GM21619 (cell line): ENCODE data around the gene SMOC2.

ENCODE experiments used
- ATAC-seq: cut with Tn5 transposase; IDR thresholded peaks from one replicate; pipeline ENCODE4 v1.9.1; 2021; ENCODE audit not compliant: unreplicated experiment

SMOC2 gene

DNA sequence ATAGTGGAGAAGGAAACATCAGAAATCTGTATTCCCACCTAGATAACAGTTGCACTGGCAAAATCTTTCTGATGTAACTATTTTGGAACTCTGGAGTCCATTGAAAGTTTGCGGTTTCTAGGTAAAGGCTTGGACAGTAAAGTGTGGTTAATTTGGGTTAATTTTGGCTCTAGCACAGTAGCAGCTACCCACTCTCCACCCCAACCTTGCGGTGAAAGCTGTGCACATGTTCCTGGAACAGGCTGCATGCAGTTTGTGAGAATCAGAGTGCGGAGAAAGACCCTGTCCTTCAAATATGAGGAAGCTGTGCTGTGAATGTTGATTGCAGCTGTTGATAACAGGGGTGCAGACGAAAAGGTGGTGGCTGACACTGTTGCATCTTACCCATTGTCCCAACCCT lies 38.4 kb downstream of the SMOC2 start:
- no peak for ATAC-seq

DNA sequence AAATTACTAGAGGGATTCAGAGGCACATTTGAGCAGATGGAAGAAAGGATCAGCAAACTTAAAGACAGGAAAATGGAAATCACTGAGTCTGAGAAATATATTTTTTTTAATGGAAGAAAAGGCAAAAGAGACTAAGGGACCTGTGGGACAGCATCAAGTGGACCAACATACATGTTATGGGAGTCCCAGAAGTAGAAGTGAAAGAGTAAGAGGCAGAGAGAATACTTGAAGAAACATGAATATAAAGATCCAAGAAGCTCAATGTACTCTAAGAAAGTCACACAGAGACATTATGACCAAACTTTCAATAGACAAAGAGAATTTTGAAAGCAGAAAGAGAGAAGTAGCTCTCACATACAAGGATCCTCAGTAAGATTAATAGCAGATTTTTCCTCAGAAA lies 39.5 kb downstream of the SMOC2 start:
- ATAC-seq: no peak

DNA sequence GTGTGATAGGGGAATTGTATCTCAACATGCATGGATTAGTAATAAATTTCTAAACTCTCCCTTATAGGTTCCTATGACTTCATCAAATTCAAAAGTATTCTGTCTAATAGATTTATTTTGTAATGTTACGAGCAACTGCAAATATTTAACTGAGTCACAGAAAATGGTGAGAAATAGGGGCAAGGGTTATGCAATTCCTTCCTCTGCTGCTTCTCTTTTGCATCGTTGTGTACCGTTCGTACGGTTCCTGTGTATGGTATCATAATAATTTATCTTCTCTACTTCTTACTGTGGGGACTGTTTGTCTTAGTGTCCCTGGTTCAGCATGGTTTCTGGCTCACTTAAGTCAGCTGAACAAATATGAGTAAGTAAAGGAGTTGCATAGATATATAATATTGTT lies 44.8 kb downstream of the SMOC2 start:
- ATAC-seq: no peak

DNA sequence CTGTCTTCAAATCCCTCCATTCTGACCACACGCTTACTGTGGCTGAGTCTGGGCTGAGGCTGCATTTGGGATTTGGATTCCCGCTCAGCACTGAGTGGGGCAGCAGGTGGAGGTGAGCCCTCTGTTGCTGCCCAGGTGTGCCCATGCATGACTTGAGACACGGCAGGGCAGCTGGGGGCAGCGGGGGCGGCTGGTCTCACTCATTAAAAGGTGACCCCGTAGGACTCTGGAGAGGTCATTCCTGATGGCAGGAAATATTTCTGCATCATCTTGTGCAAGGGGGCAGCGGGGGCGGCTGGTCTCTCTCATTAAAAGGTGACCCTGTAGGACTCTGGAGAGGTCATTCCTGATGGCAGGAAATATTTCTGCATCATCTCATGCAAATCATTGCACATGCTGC lies 49.8 kb downstream of the SMOC2 start:
- no peak for ATAC-seq

DNA sequence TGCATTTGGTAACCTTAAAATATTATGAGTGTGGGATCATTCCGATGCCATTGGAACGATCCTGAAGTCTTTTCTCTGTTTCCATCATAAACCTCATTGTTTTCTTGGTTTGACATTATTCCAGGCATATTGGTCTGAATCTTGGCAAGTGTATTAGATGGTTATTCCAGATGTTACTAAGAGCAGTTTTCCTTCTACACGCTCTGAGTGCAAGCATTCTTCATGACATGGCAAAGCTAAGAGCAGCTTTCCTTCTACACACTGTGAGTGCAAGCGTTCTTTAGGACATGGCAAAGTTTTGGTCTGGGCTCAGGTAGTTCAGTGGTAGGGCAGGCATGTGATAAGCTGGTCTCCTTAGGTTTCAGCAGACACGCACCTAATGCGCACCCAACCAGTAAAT lies 53.0 kb downstream of the SMOC2 start:
- ATAC-seq: no peak

DNA sequence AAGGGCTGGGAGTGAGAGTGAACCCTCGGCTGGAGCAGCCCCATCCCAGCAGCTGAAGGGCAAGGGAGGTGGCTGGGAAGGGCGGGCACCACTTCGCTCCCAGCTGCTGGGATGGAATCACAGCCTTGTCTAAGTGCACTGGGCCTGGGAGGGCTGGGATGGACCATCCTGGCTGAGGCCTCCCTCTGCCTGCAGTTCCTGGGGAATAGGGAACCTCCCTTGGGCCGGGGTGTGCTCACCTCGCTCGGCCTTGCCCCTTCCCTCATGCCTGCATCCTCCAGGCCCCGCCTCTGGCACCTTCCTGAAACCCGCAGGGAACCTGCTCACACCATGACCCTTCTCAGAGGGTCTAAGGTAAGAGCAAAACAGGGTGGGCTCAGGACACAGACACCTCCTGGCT lies 53.7 kb downstream of the SMOC2 start:
- no peak for ATAC-seq

DNA sequence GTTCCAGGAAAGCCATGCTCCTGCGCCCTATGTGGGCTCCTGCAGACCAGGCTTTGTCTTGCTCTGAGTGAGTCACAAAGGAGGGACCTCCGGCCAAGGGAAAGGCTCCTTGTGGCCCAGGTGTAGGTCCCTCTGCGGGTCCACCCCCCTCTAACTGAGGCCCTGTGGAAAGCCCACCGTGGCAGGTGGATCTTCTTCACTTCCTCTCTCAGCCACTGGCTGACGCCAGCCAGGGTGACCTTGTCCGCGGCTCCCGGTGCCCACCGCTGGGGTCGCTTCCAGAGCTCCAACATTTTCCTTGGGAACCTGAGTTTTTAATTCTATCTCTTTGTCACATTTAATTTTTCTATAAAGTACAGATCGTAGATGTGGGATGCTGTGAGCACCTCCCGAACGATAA lies 54.1 kb downstream of the SMOC2 start:
- no peak for ATAC-seq

DNA sequence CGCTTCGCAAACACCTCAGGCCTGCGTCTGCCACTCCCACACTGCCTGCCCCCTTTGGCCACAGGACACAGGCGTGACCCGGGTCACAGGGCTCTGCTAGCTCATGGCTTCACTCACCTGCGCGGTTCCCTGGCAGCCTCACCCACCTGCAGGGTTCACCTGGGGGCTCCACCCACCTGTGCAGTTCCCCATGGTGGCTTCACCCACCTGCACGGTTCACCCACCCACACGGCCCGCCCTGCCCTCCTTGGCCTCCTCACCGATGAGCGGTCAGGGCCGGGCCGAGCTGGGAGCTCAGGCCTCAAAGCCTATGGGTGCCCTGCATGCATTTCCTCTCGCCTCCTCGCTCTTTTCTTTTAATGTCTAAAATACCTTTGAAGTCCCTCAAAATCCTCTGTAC lies 54.7 kb downstream of the SMOC2 start:
- ATAC-seq: no peak

DNA sequence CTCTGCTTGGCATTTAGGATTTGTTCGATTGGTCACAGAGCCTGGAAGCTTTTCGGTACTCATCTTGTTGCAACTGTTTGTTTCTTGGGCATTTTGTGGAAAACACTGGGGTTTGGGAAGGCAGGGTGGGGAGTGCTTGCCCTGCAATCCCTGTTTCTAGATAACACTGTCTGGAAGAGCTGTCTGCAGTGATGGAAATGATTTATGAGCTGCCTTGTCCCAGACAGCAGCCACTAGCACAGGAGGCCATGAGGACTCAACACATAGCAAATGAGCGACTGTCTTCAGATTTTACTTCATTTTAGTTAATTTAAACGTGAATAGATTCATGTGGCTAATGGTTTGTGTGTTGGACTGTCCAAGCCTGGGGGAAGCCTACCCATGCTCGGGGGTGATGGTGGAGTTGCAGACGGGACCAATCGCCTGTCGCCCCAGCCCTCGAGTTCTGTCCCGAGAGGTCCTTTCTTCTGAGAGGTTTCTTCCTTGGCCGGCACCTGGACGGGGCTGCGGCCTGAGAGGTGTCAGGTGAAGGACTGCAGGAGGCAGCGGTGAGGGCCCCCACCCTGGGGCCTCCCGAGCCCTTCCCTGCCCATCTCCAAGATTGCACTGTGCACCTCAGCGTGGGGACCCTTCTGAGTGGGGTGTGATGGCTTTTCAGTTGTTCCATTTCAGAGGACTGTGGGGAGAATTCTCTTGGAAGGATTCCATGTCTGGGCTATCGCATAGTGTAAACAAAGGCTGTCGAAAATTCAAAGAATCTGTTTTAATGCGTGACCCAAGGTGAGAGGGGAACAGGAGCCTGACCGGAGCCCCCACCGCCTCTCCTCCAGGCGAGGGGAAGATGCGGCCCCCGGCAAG lies 55.4 kb downstream of the SMOC2 start:
- ATAC-seq: no peak

DNA sequence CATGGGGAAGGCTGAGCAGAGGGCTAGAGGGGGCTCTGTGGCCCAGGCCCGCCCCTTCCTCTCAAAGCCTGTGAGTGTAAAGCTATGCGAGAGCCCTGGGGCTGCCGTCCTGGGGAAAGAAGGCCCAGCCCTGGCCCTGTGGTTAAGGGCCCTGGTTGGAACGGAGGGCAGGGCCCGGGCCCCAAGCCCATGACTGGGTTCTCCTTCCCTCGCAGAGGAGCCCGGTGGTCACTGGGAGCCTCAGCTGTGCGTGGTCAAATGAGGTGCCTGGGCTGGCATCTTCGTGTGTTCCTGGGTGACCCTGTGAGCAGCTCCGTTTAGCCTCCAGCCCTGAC lies 56.0 kb downstream of the SMOC2 start:
- ATAC-seq: no peak

DNA sequence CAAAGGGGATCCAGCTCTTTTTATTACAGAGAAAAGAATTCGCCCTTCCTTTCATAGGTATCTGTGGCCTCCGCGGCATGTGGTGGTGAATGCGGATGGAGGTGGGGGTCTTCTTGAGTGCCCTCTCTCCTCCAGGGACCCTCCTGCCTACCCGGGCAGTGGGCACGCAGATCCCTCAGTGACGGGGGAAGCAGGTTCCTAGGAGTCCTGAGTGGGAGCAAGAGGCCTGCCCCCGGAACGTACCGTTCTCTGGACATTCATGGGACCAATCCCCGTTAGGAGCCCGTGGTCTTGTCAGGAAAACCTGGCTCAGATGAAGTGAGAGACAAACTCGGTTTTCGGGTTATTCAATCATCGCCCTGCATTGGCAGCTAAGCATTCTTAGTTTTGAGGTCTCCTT lies 56.4 kb downstream of the SMOC2 start:
- ATAC-seq: no peak

DNA sequence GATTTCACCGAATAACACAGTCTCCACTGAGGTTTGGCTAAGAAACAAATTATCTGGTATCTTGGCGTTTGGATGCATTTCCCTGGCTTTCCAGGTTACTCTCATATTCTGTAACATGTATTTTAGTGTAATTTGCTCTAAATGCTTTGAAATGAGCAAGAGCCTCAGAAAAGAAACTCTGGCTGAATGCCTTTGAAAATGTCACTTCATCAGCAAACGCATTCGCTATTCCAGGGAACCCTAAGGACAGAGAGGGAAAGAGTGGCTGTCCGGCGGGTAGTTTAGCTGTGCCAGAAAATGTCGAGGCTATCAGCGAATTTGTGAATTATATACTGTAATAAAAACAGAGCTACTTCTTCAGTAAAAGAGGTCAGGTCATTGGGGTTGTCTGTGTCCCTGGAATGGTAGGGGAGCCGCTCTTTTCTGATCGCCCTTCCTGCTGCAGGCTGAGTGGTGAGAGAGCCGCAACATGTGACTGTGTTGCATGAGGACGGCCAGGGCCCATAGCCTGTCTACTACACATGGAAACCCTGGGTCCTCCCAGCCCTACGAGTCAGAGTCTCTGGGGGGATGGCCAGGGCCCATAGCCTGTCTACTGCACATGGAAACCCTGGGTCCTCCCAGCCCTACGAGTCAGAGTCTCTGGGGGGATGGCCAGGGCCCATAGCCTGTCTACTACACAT lies 57.3 kb downstream of the SMOC2 start:
- ATAC-seq: no peak

DNA sequence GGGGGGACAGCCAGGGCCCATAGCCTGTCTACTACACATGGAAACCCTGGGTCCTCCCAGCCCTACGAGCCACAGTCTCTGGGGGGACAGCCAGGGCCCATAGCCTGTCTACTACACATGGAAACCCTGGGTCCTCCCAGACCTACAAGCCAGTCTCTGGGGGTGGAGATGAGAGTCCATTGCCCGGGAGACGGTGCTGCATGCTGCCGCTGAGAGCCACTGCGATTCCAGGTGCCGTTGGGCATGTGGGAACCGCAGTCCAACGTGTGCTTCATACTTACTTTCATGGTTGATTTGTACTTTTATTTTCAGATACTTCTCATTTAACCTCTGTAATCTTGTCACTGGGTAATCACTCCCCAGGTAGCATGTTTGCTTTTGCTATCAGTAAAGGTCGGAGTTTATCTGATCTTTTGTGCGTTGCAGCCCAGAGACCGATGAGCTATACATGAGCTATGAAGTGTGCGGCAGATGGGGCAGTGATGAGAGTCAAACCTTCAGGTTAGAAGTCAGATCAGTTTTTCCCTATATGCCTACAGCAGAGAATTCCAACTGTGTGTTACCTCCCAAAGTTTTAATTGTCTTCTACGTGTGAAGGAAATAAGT lies 58.2 kb downstream of the SMOC2 start:
- ATAC-seq: no peak

DNA sequence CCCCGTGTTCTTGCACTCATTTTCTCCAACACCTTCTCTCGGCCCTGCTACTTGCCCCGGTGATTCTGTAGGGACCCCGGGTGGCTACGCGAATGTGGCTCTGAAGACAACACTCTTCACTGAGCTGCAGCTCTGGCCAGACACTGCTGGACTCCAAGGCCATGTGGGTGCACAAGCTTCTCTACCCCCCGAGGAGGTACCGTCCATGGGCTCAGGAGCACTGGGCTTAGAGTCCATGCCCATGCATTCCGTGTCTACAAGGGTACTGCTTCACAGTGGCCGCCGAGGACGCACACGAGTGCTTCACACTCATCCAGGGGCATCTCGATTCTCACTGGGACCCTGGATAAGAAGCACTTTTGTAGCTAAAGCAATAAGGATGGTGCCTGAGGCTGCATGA lies 59.5 kb downstream of the SMOC2 start:
- no peak for ATAC-seq

DNA sequence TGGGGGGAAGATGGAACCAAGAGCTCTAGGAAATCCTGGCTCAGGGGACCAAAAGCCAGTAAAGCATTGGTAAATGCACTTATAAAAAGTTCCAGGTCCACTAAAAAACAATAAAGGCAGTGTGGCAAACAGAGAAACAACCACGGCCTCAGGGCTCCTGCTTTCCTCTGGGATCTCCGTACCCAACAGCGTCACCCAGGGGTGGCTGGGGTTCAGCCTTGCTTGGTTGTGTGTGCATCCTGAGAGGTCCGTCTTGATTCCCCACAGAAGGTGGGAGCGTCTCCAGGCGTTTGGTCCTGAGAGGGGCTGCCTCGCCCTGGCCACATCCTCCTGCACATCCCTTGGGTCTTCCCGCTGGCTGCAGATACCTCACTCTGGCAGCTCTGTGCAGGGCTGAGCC lies 60.6 kb downstream of the SMOC2 start:
- ATAC-seq: no peak

DNA sequence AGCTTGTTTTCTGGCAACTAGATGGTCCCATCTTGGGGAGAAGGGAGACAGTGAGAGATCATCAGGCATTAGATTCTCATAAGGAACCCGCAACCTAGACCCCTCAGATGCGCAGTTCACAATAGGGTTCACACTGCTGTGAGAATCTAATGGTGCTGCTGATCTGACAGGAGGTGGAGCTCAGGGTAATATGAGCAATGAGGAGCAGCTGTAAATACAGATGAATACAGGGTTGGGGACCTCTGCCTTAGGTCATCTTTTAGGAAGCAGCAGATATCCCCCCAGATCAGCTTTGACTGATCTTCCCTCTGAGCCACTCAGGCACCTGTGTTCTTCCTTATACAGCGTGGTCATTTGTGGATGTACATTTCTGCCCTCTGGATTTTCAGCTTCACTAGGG lies 63.4 kb downstream of the SMOC2 start:
- no peak for ATAC-seq

DNA sequence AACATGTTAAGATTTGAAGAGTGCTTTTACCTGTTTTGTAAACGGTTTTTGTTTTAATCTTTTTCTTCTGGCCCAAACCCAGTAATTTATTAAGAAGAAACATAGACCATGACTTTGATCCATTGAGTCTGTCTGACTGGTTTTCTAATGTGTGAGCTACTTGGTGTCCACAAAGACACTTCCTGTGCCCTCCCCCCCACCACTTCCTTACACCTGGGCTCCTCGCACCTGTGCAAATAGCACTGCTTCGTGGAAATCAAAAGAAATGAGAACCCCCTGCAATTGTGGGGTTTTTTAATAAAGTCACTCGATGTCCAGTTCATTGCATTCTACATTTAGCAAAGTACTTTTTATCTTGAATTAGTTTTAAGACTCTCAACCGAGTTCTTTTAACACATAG lies 65.5 kb downstream of the SMOC2 start:
- no peak for ATAC-seq

DNA sequence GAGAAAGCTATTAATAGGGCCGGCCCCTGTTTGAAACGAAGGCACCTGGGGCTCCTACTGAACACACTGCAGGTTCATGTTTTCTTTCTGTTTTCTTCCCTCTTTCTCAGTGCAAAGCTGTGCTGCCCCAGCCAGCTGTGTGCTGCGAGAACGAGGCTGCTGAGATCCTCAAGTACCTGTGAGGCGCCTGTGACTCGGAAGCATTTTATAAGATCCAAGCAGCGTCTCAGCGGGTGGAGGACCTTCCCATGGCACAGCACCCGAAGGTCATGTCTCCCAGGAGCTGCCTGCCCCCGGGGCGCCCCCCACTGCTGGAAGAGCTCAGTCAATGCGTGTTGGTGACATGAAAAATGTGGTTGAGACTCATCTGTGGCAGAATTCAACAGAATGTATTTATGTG lies 66.3 kb downstream of the SMOC2 start:
- no peak for ATAC-seq

DNA sequence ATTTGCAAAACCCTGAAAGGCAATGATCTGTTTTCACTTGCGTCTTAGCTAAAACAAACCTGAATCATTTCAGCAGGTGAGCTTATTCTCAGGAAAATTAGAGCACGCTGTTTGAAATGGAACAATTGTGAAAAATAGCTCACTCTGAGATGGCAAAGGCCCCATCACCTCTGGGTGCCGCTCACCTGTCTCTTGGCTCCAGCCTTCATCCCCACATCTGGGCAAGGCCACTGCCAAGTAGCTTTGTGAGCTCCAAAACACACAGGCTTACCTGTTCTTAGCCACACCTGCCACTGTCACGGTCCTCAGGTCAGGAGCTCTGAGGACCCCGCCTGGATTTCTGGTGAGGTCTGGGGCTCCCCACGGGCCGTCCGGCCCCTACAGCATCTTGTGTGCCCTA lies 66.7 kb downstream of the SMOC2 start:
- ATAC-seq: no peak

DNA sequence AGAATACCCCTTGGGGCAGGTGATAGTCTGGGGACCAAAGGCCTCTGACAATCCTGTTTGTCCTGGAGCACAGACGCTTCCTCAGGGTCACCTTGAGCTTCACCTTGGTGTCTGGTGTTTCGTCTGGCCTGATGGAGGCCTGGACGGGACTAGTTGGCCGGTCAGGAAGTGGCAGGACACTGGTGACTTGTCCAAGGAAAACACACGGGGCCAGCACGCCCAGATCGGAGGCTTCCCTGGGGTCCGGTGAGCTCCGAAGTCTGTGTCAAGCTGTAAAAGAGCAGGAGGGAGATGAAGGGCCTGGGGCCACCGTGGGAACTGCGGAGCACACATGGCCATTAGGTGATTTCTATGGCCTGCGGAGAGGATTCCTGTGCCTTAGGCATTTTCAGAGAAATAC lies 67.9 kb downstream of the SMOC2 start:
- ATAC-seq: no peak

DNA sequence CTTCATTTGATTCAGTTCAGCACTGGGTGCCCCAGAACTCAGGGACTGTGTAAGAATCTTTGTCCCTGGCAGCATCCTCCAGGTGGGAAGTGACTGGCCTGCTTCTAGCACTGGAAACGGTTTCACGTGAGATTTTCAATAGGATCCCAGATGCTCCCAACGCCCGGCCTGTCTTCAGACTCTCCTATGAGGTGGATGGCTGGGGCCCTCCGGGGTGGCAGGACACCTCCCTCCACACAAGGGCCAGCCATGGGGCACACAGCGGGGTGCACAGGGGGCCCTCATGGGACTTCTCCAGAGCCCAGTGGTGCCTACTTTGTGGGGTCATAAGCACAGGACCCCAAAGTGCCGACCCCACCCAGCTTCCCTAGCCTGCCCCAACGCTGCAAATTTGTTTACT lies 72.8 kb downstream of the SMOC2 start:
- ATAC-seq: no peak

DNA sequence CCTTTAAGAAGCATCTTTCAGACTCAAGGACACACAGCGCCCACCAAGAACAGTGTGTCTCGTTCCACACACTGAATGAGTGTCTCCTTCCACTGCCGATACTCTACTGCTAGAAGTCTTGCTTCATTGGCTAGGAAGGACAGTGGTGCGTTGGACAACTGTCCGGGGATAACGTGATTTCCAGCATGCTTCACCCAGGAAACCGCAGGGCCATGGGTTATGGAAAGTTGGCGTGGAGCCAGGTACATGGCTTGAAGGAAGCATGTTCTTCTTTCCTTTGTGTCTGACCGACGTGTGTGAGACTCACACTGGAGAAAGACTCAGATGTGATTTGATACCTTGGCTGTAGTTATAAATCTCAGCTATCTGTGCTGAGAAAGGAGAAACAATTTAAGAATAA lies 73.2 kb downstream of the SMOC2 start:
- no peak for ATAC-seq
